Fibroblast of gingiva (primary cell): ENCODE results near the gene PI4K2B.
A peak's percentile ranks its signal among the peaks of the same experiment; 100 is the strongest.
"Not testable (repeated sequence)": the region's sequence is repeated elsewhere in the genome, so short reads cannot be mapped to it uniquely, and the experiment has no call there.

Source experiments
- DNase-seq: peaks from one replicate; pipeline ENCODE4 v3.0.0-alpha.2; 2011; ENCODE audit warnings: low read depth

Gene PI4K2B

GRCh38 chr4:25306518-25307057 is 72.8 kb downstream of the PI4K2B start:
- no peak for DNase-seq

- no peak for DNase-seq
These were observed 73.8 kb downstream of the PI4K2B start for GRCh38 chr4:25307596-25307995.

- DNase-seq: no peak
These were observed 74.5 kb downstream of the PI4K2B start for GRCh38 chr4:25308306-25308705.

GRCh38 chr4:25308761-25309160 is 74.9 kb downstream of the PI4K2B start:
- DNase-seq: no peak

- DNase-seq: no peak
These were observed 76.4 kb downstream of the PI4K2B start for GRCh38 chr4:25310066-25310802.

GRCh38 chr4:25310803-25311166 is 77.0 kb downstream of the PI4K2B start:
- DNase-seq: no peak

- peak; percentile 91 for DNase-seq
These were observed 78.8 kb downstream of the PI4K2B start, which contains the start of gene ZCCHC4 for GRCh38 chr4:25312496-25313200. Gene ZCCHC4 (plus strand): TSS chr4:25312774. CDS start chr4:25312810, 36 bp downstream.

- DNase-seq: no peak
These were observed 79.5 kb downstream of the PI4K2B start for GRCh38 chr4:25313201-25313895.

- peak; percentile 63 for DNase-seq
These were observed 86.5 kb downstream of the PI4K2B start for GRCh38 chr4:25320336-25320735.

- DNase-seq: peak; percentile 77
These were observed 86.9 kb downstream of the PI4K2B start for GRCh38 chr4:25320773-25321172.

GRCh38 chr4:25321703-25322102 is 87.9 kb downstream of the PI4K2B start:
- DNase-seq: no peak

- DNase-seq: not testable (repeated sequence)
These were observed 94.6 kb downstream of the PI4K2B start for GRCh38 chr4:25328463-25328862.
